Muscle of leg (tissue), 11 donors: ENCODE results near the gene PTPRG. TPM values are rescaled to one million over a fixed set of nuclear protein-coding genes. Genes with fewer than 3 reads are reported as not detected.

Experiments used
- DNase-seq: peaks from one replicate; pipeline ENCODE4 v3.0.0; 2013
- H3K27ac ChIP-seq: one replicate; pipeline ENCODE4 v1.5.1; 2013; ENCODE audit warnings: mild to moderate bottlenecking, low read length, control low read depth
- H3K27me3 ChIP-seq: one replicate; pipeline ENCODE4 v1.6.1; 2013; ENCODE audit warnings: low read length; ENCODE audit not compliant: control insufficient read depth, insufficient read depth
- H3K36me3 ChIP-seq: one replicate; pipeline ENCODE4 v1.6.1; 2013; ENCODE audit warnings: low read length; ENCODE audit not compliant: control insufficient read depth, insufficient read depth
- H3K4me1 ChIP-seq: one replicate; pipeline ENCODE4 v1.6.1; 2013; ENCODE audit warnings: low read length; ENCODE audit not compliant: control insufficient read depth, insufficient read depth
- H3K4me3 ChIP-seq: one replicate; pipeline ENCODE4 v1.5.1; 2013; ENCODE audit warnings: low read length, control low read depth
- H3K9me3 ChIP-seq: replicated peaks from 2 replicates; pipeline ENCODE4 v1.6.1; 2013; ENCODE audit warnings: low read depth, low read length; ENCODE audit not compliant: control insufficient read depth
- WGBS: methylation state at CpG from one replicate; pipeline ENCODE4 v1.1.5; 2013; ENCODE audit warnings: missing lambda C conversion rate; ENCODE audit not compliant: insufficient coverage; 5-methylcytosine and 5-hydroxymethylcytosine counted together
- polyA plus RNA-seq, 8 donors: library from polyadenylated mRNA; unstranded; fragments of 120-200 nt; gene quantifications; one replicate each; pipeline versions ENCODE4 v1.2.1 to v1.2.3, GENCODE V29; 2013; ENCODE audit warnings: inconsistent platforms in 1 of 8, low replicate concordance in 1 of 8; ENCODE audit not compliant: insufficient read length in 8 of 8, insufficient read depth in 1 of 8
- total RNA-seq: library from RNA; stranded (reverse); fragments of 120-200 nt; gene quantifications from one replicate; pipeline ENCODE4 v1.2.4, GENCODE V29; 2013

The PTPRG gene
- total and polyA plus RNA-seq, 9 donors: 15.7 to 45.7 (median 30.8) TPM

- Histone ChIP-seq H3K27me3 (no peaks in the 10 kb centered on the region), H3K4me1 (no peaks in the 10 kb centered on the region), H3K36me3 (no peaks in the 10 kb centered on the region), H3K27ac (no peak overlapping the region), H3K9me3 (no peaks in the 10 kb centered on the region), H3K4me3 (no peak overlapping the region)
- 78% methylated on average over 1 of the region's 5 CpGs for WGBS
- no peak for DNase-seq
Measured at GRCh38 chr3:62056658-62057057, 495.3 kb downstream of the PTPRG start.

GRCh38 chr3:62057339-62058047, 496.1 kb downstream of the PTPRG start:
- Histone ChIP-seq H3K27me3 (no peaks in the 10 kb centered on the region), H3K27ac (no peak overlapping the region), H3K4me1 (no peaks in the 10 kb centered on the region), H3K36me3 (no peaks in the 10 kb centered on the region), H3K4me3 (no peak overlapping the region), H3K9me3 (no peaks in the 10 kb centered on the region)
- WGBS: 60% methylated on average over 3 of the region's 4 CpGs
- no peak for DNase-seq

- H3K4me1 ChIP-seq: no peaks in the 10 kb centered on the region
- peak; percentile 65 for DNase-seq
- no peaks in the 10 kb centered on the region for H3K9me3 ChIP-seq
- no peak overlapping the region for H3K27ac ChIP-seq
- no peak overlapping the region for H3K4me3 ChIP-seq
- no peaks in the 10 kb centered on the region for H3K27me3 ChIP-seq
- H3K36me3 ChIP-seq: no peaks in the 10 kb centered on the region
- WGBS: no CpG with 5 or more reads among the region's 5 CpGs
Measured at GRCh38 chr3:62065985-62066693, 504.8 kb downstream of the PTPRG start.

GRCh38 chr3:62068337-62068736, 507.0 kb downstream of the PTPRG start:
- Histone ChIP-seq H3K9me3 (no peaks in the 10 kb centered on the region), H3K27me3 (no peaks in the 10 kb centered on the region), H3K4me1 (no peaks in the 10 kb centered on the region), H3K4me3 (no peak overlapping the region), H3K36me3 (no peaks in the 10 kb centered on the region), H3K27ac (no peak overlapping the region)
- WGBS: 71% methylated on average over 1 of the region's 2 CpGs
- DNase-seq: no peak

GRCh38 chr3:62070891-62071290, 509.5 kb downstream of the PTPRG start:
- no CpG with 5 or more reads among the region's 7 CpGs for WGBS
- H3K4me1 ChIP-seq: no peaks in the 10 kb centered on the region
- H3K27me3 ChIP-seq: no peaks in the 10 kb centered on the region
- no peak for DNase-seq
- H3K36me3 ChIP-seq: no peaks in the 10 kb centered on the region
- H3K27ac ChIP-seq: no peak overlapping the region
- H3K9me3 ChIP-seq: no peaks in the 10 kb centered on the region
- H3K4me3 ChIP-seq: no peak overlapping the region

- no peaks in the 10 kb centered on the region for H3K27me3 ChIP-seq
- no peaks in the 10 kb centered on the region for H3K9me3 ChIP-seq
- H3K27ac ChIP-seq: no peak overlapping the region
- no CpG with 5 or more reads among the region's 1 CpG for WGBS
- H3K4me1 ChIP-seq: no peaks in the 10 kb centered on the region
- H3K4me3 ChIP-seq: no peak overlapping the region
- H3K36me3 ChIP-seq: no peaks in the 10 kb centered on the region
- no peak for DNase-seq
Measured at GRCh38 chr3:62073038-62073437, 511.7 kb downstream of the PTPRG start.

- Histone ChIP-seq H3K36me3 (no peaks in the 10 kb centered on the region), H3K4me3 (no peak overlapping the region), H3K4me1 (no peaks in the 10 kb centered on the region), H3K27me3 (no peaks in the 10 kb centered on the region), H3K9me3 (no peaks in the 10 kb centered on the region), H3K27ac (no peak overlapping the region)
- WGBS: no CpG with 5 or more reads among the region's 2 CpGs
- DNase-seq: no peak
Measured at GRCh38 chr3:62084558-62084957, 523.2 kb downstream of the PTPRG start.

GRCh38 chr3:62088472-62089104, 527.2 kb downstream of the PTPRG start:
- DNase-seq: no peak
- Histone ChIP-seq H3K27me3 (no peaks in the 10 kb centered on the region), H3K4me1 (no peaks in the 10 kb centered on the region), H3K4me3 (no peak overlapping the region), H3K36me3 (no peaks in the 10 kb centered on the region), H3K27ac (no peak overlapping the region), H3K9me3 (no peaks in the 10 kb centered on the region)
- WGBS: no CpG with 5 or more reads among the region's 4 CpGs

GRCh38 chr3:62090066-62090465, 528.7 kb downstream of the PTPRG start:
- no CpG with 5 or more reads among the region's 2 CpGs for WGBS
- Histone ChIP-seq H3K36me3 (no peaks in the 10 kb centered on the region), H3K4me3 (no peak overlapping the region), H3K4me1 (no peaks in the 10 kb centered on the region), H3K27ac (no peak overlapping the region), H3K9me3 (no peaks in the 10 kb centered on the region), H3K27me3 (no peaks in the 10 kb centered on the region)
- no peak for DNase-seq

GRCh38 chr3:62090519-62090918, 529.1 kb downstream of the PTPRG start:
- no CpG with 5 or more reads among the region's 5 CpGs for WGBS
- Histone ChIP-seq H3K9me3 (no peaks in the 10 kb centered on the region), H3K27ac (no peak overlapping the region), H3K27me3 (no peaks in the 10 kb centered on the region), H3K4me1 (no peaks in the 10 kb centered on the region), H3K4me3 (no peak overlapping the region), H3K36me3 (no peaks in the 10 kb centered on the region)
- no peak for DNase-seq
